ENCODE data around the gene ANKRD63. TPM values are rescaled to one million over a fixed set of nuclear protein-coding genes. Genes with fewer than 3 reads are reported as not detected.

Gene ANKRD63, protein sequence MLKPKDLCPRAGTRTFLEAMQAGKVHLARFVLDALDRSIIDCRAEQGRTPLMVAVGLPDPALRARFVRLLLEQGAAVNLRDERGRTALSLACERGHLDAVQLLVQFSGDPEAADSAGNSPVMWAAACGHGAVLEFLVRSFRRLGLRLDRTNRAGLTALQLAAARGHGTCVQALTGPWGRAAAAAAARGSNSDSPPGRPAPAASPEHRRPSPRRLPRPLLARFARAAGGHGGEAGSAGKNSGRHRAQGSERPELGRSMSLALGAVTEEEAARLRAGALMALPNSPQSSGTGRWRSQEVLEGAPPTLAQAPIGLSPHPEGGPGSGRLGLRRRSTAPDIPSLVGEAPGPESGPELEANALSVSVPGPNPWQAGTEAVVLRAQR
- polyA plus RNA-seq (2012; ENCODE audit: insufficient read length, low read depth) = 0.49 TPM

- TF ChIP-seq, protein P1, sequence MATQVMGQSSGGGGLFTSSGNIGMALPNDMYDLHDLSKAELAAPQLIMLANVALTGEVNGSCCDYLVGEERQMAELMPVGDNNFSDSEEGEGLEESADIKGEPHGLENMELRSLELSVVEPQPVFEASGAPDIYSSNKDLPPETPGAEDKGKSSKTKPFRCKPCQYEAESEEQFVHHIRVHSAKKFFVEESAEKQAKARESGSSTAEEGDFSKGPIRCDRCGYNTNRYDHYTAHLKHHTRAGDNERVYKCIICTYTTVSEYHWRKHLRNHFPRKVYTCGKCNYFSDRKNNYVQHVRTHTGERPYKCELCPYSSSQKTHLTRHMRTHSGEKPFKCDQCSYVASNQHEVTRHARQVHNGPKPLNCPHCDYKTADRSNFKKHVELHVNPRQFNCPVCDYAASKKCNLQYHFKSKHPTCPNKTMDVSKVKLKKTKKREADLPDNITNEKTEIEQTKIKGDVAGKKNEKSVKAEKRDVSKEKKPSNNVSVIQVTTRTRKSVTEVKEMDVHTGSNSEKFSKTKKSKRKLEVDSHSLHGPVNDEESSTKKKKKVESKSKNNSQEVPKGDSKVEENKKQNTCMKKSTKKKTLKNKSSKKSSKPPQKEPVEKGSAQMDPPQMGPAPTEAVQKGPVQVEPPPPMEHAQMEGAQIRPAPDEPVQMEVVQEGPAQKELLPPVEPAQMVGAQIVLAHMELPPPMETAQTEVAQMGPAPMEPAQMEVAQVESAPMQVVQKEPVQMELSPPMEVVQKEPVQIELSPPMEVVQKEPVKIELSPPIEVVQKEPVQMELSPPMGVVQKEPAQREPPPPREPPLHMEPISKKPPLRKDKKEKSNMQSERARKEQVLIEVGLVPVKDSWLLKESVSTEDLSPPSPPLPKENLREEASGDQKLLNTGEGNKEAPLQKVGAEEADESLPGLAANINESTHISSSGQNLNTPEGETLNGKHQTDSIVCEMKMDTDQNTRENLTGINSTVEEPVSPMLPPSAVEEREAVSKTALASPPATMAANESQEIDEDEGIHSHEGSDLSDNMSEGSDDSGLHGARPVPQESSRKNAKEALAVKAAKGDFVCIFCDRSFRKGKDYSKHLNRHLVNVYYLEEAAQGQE (IDR thresholded peaks at IDR 0.05; ENCODE audit: insufficient read depth in 1 of 2, low read depth in 2 of 2, low read length in 2 of 2) = no peak
- TF ChIP-seq SIN3A (IDR thresholded peaks at IDR 0.05; ENCODE audit: borderline replicate concordance, insufficient read depth, low read length) (no peak), POLR2AphosphoS5 (IDR thresholded peaks at IDR 0.05; ENCODE audit: low read depth, low read length) (no peak), FOXP2 (optimal IDR thresholded peaks at IDR 0.05; ENCODE audit: borderline replicate concordance, extremely low read depth, extremely low read length, insufficient read depth) (no peak), TAF1 (IDR thresholded peaks at IDR 0.05; ENCODE audit: borderline replicate concordance, insufficient read depth, low read length) (no peak)
These were observed at the start of gene ANKRD63 for GRCh38 chr15:40282869-40283614. ANKRD63 (minus strand) TSS chr15:40283064; CDS start chr15:40282586, 478 bp downstream.

GRCh38 chr15:40332113-40332781 lies 49.4 kb upstream of the ANKRD63 start:
- no peak for TF ChIP-seq POLR2AphosphoS5 (IDR thresholded peaks at IDR 0.05; ENCODE audit: low read depth, low read length)
- TF ChIP-seq SIN3A (IDR thresholded peaks at IDR 0.05; ENCODE audit: borderline replicate concordance, insufficient read depth, low read length) = no peak
- TF ChIP-seq, protein P1 (IDR thresholded peaks at IDR 0.05; ENCODE audit: insufficient read depth in 1 of 2, low read depth in 2 of 2, low read length in 2 of 2) = no peak
- TF ChIP-seq TAF1 (IDR thresholded peaks at IDR 0.05; ENCODE audit: borderline replicate concordance, insufficient read depth, low read length) = no peak
- TF ChIP-seq FOXP2 (optimal IDR thresholded peaks at IDR 0.05; ENCODE audit: borderline replicate concordance, extremely low read depth, extremely low read length, insufficient read depth) = no peak

DNA sequence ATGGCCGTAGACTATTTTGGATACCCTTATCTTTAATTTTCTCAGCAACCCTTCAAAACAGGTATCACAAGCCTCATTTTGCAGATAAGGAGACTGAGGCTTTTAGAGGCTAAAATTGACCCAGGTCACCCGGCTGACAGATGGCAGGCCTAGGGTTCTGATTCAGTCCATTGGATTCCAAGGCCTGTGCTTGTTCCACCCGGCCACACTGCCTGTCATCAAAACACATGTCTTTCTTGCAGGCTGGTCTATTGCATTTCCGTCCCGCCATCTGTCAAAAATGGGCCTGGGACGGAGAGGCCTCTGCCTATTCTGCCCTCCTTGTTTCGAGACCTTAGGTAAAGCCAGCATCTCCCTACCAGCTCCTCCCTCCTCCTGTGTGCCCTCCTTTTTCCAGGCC lies 48.8 kb upstream of the ANKRD63 start:
- no peak for TF ChIP-seq POLR2AphosphoS5 (IDR thresholded peaks at IDR 0.05; ENCODE audit: low read depth, low read length)
- TF ChIP-seq SIN3A (IDR thresholded peaks at IDR 0.05; ENCODE audit: borderline replicate concordance, insufficient read depth, low read length) = no peak
- no peak for TF ChIP-seq FOXP2 (optimal IDR thresholded peaks at IDR 0.05; ENCODE audit: borderline replicate concordance, extremely low read depth, extremely low read length, insufficient read depth)
- TF ChIP-seq TAF1 (IDR thresholded peaks at IDR 0.05; ENCODE audit: borderline replicate concordance, insufficient read depth, low read length) = no peak
- TF ChIP-seq, protein P1 (IDR thresholded peaks at IDR 0.05; ENCODE audit: insufficient read depth in 1 of 2, low read depth in 2 of 2, low read length in 2 of 2) = no peak

GRCh38 chr15:40331026-40331425 lies 48.2 kb upstream of the ANKRD63 start:
- TF ChIP-seq FOXP2 (optimal IDR thresholded peaks at IDR 0.05; ENCODE audit: borderline replicate concordance, extremely low read depth, extremely low read length, insufficient read depth) (no peak), SIN3A (IDR thresholded peaks at IDR 0.05; ENCODE audit: borderline replicate concordance, insufficient read depth, low read length) (no peak), TAF1 (IDR thresholded peaks at IDR 0.05; ENCODE audit: borderline replicate concordance, insufficient read depth, low read length) (no peak), POLR2AphosphoS5 (IDR thresholded peaks at IDR 0.05; ENCODE audit: low read depth, low read length) (no peak)
- TF ChIP-seq, protein P1 (IDR thresholded peaks at IDR 0.05; ENCODE audit: insufficient read depth in 1 of 2, low read depth in 2 of 2, low read length in 2 of 2) = no peak

Data from PFSK-1 (cell line).